GM21360 (cell line): ENCODE results near the gene SMAD6.
"Not testable (repeated sequence)": the region's sequence is repeated elsewhere in the genome, so short reads cannot be mapped to it uniquely, and the experiment has no call there.

Experiments
- ATAC-seq: cut with Tn5 transposase; IDR thresholded peaks from one replicate; pipeline ENCODE4 v1.9.1; 2021; ENCODE audit warnings: mild to moderate bottlenecking, moderate library complexity; ENCODE audit not compliant: unreplicated experiment

Gene SMAD6

DNA sequence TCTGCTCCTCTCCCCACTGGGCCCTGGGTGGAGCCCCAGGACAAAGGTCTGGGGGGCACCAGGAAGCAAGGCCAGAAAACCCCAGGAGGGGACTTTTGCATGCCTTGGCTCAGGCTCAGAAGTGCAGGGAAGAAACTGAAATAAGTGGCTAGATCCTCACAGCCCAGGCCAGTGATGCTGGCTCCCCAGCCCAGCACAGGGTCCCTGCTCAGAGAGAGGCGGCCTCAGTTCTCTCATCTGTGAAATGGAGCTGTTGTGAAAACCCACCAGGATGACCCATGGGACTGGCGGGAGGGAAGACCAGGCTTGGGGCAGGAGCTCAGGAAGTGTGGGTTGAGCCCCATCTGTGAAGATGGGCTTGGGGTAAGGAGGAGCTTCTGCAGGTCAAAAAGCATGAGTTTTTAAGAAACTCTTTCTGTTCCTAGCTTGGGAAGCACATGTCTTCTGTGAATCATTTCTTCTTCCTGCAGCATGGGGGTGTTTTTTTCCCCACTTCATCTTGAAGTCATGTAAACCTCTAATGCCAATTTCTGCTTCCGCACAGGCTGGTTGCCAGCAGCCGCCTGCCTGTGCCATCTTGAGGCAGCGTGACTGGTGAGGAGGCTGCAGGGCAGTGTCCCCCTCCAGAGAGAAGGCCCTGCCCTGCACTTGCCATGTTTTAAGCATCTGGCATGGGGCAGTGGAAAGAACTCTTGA, 118.6 kb downstream of the SMAD6 start:
- no peak for ATAC-seq

- ATAC-seq: no peak
These were observed 119.3 kb downstream of the SMAD6 start for GRCh38 chr15:66821307-66821706.

GRCh38 chr15:66822114-66822513, 120.1 kb downstream of the SMAD6 start:
- ATAC-seq: no peak

GRCh38 chr15:66822576-66822975, 120.5 kb downstream of the SMAD6 start:
- no peak for ATAC-seq

GRCh38 chr15:66823601-66824000, 121.6 kb downstream of the SMAD6 start:
- ATAC-seq: no peak

- no peak for ATAC-seq
These were observed 122.4 kb downstream of the SMAD6 start for GRCh38 chr15:66824424-66824823.

DNA sequence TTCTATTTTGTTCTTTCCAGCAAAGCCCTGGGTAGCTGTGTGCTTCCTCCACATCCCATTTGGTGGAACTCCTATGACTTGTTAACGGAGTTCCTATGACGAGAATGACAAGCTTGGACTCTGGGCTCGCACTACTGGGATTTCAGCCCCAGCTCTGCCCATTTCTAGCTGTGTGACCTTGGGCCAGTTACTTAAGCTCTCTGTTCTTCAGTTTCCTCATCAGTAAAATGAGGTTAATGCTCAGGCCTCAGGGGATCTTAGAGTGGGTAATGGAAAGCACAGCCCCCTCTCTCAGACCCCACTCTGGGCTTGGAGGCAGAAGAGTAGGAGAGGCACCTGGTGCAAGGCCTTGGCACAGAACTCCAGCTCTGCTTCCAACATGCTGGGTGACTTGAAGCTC, 123.1 kb downstream of the SMAD6 start:
- no peak for ATAC-seq

- no peak for ATAC-seq
These were observed 123.7 kb downstream of the SMAD6 start for GRCh38 chr15:66825731-66826130.

- ATAC-seq: no peak
These were observed 124.5 kb downstream of the SMAD6 start for GRCh38 chr15:66826507-66826906.

DNA sequence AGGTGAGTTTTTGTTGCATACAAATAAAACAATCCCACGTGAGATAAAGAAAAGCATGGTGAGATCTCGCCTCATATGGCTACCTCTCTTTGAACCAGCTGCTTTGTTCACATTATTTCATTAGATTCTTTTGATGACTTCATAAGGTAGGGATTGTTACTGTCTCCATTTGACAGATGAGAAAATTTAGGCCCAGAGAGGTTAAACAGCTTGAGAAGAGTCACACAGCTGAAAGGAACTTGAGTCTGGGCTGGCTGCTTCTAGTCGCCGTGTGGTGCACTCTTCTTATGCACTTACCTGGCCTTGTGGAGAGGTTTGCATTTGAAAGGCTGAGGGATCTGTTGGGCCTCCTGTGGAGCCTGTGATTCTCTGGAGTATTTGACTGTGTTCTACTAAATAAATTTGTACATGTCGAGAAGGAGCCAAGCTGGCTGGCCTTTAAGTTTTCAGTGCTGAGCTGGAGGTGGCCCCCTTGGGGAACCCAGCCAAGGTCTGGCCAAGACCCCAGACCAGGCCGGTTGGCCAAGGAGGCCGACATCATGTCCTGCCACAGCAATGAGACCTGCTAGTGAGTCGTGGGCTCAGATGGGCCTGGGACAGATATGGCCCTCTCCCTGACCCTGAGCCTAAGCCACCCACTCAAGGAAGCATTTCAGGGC, 125.1 kb downstream of the SMAD6 start:
- no peak for ATAC-seq

DNA sequence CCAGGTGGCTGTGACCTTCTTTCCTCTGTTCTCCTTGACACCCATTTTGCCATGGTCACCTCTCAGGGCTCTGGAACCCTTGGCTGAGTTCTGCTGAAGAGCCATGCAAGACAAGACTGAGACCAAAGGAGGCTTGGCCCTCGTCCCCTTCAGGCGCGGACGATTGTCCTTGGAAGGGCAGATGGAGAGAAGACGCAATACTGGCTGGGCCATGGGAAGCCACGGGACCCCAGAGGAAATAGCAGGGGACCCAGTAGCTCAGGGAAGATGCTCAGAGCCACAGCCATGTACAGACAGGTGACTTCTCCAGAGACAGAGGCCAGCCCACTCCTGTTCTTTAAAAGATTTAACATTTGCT, 125.6 kb downstream of the SMAD6 start:
- no peak for ATAC-seq

GRCh38 chr15:66828817-66829541, 126.9 kb downstream of the SMAD6 start:
- not testable (repeated sequence) for ATAC-seq

- ATAC-seq: no peak
These were observed 127.6 kb downstream of the SMAD6 start for GRCh38 chr15:66829551-66830121.

DNA sequence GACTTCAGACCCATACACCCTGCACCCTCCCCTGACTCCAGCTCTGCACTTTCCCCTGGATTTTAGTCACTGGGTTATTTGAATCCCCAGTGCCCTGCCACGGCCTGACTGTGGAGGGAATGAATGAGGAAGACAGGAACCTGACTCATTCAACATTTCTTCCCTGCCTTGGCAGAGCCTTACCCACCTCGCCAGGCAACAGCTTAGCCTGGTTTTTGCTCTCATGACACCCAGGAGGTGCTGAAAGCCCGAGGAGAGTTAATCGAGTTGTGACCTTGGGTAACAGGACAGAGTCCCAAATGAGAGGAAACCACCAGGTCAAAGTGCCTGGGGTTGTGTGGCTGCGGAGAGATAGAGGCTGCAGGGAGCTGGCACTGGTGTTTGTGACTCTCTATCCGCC, 128.3 kb downstream of the SMAD6 start:
- ATAC-seq: no peak

DNA sequence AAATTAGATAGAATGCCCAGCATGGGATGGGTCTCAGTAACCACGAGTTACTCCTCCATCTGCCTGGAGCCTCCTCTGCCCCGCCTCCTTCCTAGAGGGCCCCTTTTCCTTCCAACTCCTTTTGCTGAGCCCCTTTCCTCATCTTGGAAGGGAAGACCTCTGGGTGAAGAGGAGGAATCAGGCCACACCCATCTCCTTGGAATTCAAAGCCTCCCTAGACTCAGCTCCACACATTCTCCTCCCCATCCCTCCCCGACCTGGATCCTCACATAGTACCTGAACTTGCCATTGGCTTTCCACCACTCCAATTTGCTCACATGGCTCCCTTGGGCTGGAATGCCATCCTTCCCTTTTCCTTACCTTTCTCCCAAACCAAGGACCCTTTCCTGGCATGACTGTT, 128.8 kb downstream of the SMAD6 start:
- ATAC-seq: no peak

DNA sequence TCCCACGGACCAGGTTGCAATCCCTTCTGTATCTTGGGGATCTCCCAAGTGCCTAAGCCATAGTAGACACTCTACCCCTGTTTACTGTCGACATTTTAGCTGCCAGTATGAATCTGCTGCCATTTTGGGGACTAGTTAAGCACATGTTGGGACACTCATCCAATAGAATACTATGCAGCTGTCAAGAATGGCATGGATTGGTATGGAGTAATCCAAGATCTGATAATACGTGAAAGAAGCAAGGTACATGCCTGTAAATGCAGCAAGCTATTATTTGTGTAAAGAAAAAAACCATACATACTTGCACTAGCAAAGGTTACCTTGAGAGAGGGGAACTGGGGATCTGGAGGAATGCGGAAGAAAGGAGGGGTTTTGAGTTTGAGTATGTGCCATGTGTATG, 129.3 kb downstream of the SMAD6 start:
- ATAC-seq: no peak

DNA sequence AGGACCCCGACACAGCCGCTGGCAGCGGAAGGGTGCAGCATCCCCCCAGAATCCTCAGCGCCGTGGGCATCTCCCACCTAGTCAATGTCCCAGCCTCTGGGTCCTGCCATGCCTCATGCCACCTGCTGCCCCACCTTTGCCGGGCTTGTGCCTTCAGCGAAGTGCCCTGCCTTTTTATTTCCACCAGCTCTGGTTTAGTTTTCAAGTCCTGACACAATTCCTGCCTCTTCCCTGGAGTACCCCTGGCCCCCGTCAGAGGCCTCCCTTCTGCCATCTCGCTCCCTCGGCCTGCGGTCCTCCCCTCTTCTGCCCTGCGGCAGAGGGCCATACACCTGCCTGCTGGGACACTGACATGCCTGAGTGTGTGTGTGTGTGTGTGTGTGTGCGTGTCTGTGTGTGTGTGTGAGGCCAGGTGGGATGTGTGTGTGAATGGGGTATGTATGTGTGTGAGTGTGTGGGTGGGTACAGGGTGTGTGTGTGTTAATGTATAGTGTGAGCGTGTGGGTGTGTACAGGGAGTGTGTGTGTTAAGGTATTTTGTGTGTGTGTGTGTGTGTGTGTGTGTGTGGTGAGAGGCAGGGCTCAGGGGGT, 129.9 kb downstream of the SMAD6 start:
- ATAC-seq: no peak
